CD14-positive monocyte (primary cell): ENCODE measurements around the gene C17orf107. TPM values are rescaled to one million over a fixed set of nuclear protein-coding genes. Genes with fewer than 3 reads are reported as not detected.

Experiments
- DNase-seq, 3 donors: peaks; one replicate each; pipeline ENCODE4 v3.0.0-alpha.2; 2011 to 2022
- H2AFZ ChIP-seq: 2 replicates; pipeline ENCODE4 v1.6.0; 2012; ENCODE audit warnings: mild to moderate bottlenecking, low read depth, low read length, inconsistent platforms; ENCODE audit not compliant: insufficient read depth, poor library complexity, severe bottlenecking
- H3K27ac ChIP-seq, 2 donors: 1 replicate in 1 of 2; 2 replicates in 1 of 2; pipeline ENCODE4 v1.5.1; 2012 to 2013; ENCODE audit warnings: low read length in 2 of 2, control low read depth in 1 of 2, inconsistent platforms in 1 of 2, low read depth in 1 of 2, mild to moderate bottlenecking in 1 of 2
- H3K27me3 ChIP-seq, 2 donors: one replicate each; pipeline versions ENCODE4 v1.6.0 to v1.6.1; 2011 to 2013; ENCODE audit warnings: low read length in 2 of 2; ENCODE audit not compliant: control insufficient read depth in 2 of 2, insufficient read depth in 2 of 2
- H3K36me3 ChIP-seq, 2 donors: replicated peaks in 1 of 2; 1 replicate in 1 of 2; 2 replicates in 1 of 2; pipeline versions ENCODE4 v1.5.1 to v1.6.1; 2012 to 2013; ENCODE audit warnings: low read length in 2 of 2, control low read depth in 1 of 2, inconsistent platforms in 1 of 2, mild to moderate bottlenecking in 1 of 2; ENCODE audit not compliant: insufficient read depth in 2 of 2, control insufficient read depth in 1 of 2
- H3K4me1 ChIP-seq, 2 donors: 1 replicate in 1 of 2; 2 replicates in 1 of 2; pipeline versions ENCODE4 v1.5.1 to v1.6.1; 2012 to 2013; ENCODE audit warnings: low read length in 2 of 2, control low read depth in 1 of 2, inconsistent platforms in 1 of 2, mild to moderate bottlenecking in 1 of 2, moderate library complexity in 1 of 2; ENCODE audit not compliant: insufficient read depth in 2 of 2, control insufficient read depth in 1 of 2
- H3K4me2 ChIP-seq: replicated peaks from 2 replicates; pipeline ENCODE3; 2012; ENCODE audit warnings: low read length, moderate library complexity, mild to moderate bottlenecking; ENCODE audit not compliant: poor library complexity, severe bottlenecking; ENCODE audit errors: extremely low read depth
- H3K4me3 ChIP-seq, 3 experiments: fragments of 200-600 bp in 1 of 3; sonication (generic) in 1 of 3; replicated peaks in 1 of 3; 1 replicate in 2 of 3; 2 replicates in 1 of 3; pipeline ENCODE4 v1.5.1; 2011 to 2013; ENCODE audit warnings: low read length in 3 of 3, mild to moderate bottlenecking in 3 of 3, control low read depth in 2 of 3, low read depth in 2 of 3, inconsistent platforms in 1 of 3, moderate library complexity in 1 of 3
- H3K79me2 ChIP-seq: 2 replicates; pipeline ENCODE4 v1.6.0; 2012; ENCODE audit warnings: mild to moderate bottlenecking, control low read depth, inconsistent platforms, low read length, moderate library complexity; ENCODE audit not compliant: insufficient read depth
- H3K9ac ChIP-seq: 2 replicates; pipeline ENCODE4 v1.6.0; 2017; ENCODE audit warnings: low read length, mild to moderate bottlenecking; ENCODE audit not compliant: insufficient read depth, poor library complexity, severe bottlenecking
- H3K9me3 ChIP-seq, 2 donors: replicated peaks in 1 of 2; 1 replicate in 1 of 2; 2 replicates in 1 of 2; pipeline versions ENCODE4 v1.5.1 to v1.6.1; 2012 to 2013; ENCODE audit warnings: low read length in 2 of 2, control low read depth in 1 of 2; ENCODE audit not compliant: control insufficient read depth in 1 of 2, insufficient read depth in 1 of 2
- H4K20me1 ChIP-seq: 2 replicates; pipeline ENCODE4 v1.6.0; 2012; ENCODE audit warnings: mild to moderate bottlenecking, low read length, control low read depth, moderate library complexity; ENCODE audit not compliant: insufficient read depth
- H3K27ac Mint-ChIP-seq, 7 donors: one replicate each; pipeline ENCODE4 v1.8.0; 2020; ENCODE audit warnings: mild to moderate bottlenecking in 7 of 7, mixed read lengths in 7 of 7, moderate library complexity in 6 of 7, inconsistent platforms in 2 of 7
- H3K27me3 Mint-ChIP-seq, 3 donors: one replicate each; pipeline ENCODE4 v1.8.0; 2021 to 2022; ENCODE audit warnings: low read depth in 3 of 3, mild to moderate bottlenecking in 3 of 3, mixed read lengths in 3 of 3, moderate library complexity in 3 of 3, inconsistent platforms in 1 of 3
- H3K36me3 Mint-ChIP-seq, 2 donors: one replicate each; pipeline ENCODE4 v1.8.0; 2020; ENCODE audit warnings: mixed read lengths in 2 of 2, inconsistent platforms in 1 of 2, mild to moderate bottlenecking in 1 of 2
- H3K4me1 Mint-ChIP-seq: one replicate; pipeline ENCODE4 v1.8.0; 2020; ENCODE audit warnings: mild to moderate bottlenecking, mixed read lengths
- H3K4me3 Mint-ChIP-seq, 2 donors: one replicate each; pipeline ENCODE4 v1.8.0; 2020; ENCODE audit warnings: mild to moderate bottlenecking in 2 of 2, mixed read lengths in 2 of 2, moderate library complexity in 1 of 2
- H3K9me3 Mint-ChIP-seq, 7 donors: one replicate each; pipeline ENCODE4 v1.8.0; 2020 to 2022; ENCODE audit warnings: mixed read lengths in 7 of 7, mild to moderate bottlenecking in 6 of 7, moderate library complexity in 6 of 7, inconsistent platforms in 2 of 7
- CTCF ChIP-seq: fragments of 200-600 bp; IDR thresholded peaks from one replicate; pipeline ENCODE4 v1.8.0; 2022; ENCODE audit warnings: antibody characterized with exemption, mild to moderate bottlenecking
- WGBS: methylation state at CpG from one replicate; pipeline ENCODE4 v1.1.5; 2013; ENCODE audit warnings: missing lambda C conversion rate; ENCODE audit not compliant: insufficient coverage; 5-methylcytosine and 5-hydroxymethylcytosine counted together
- intact Hi-C, 2 donors: fragments of 100-400 bp; cut with micrococcal nuclease; formaldehyde crosslinking; loops; one replicate each; pipeline versions ENCODE4 v1.15.0 to v1.15.1; 2023
- polyA plus RNA-seq, 3 donors: library from polyadenylated mRNA; depleted of rRNA in 1 of 3; unstranded in 2 of 3; stranded (reverse) in 1 of 3; fragments of 300-500 nt in 2 of 3; fragments of >200 nt in 1 of 3; fragmentation: Illumina TruSeq in 2 of 3; gene quantifications; 1 replicate in 2 of 3; 2 replicates in 1 of 3; pipeline ENCODE4 v1.2.3, GENCODE V29; 2012 to 2021

The C17orf107 gene
- polyA plus RNA-seq, 3 donors: 1.9 to 5.1 (median 4.2) TPM

- Mint-ChIP-seq H3K9me3 (peaks cover 0 to 1% (median 0%) of the 10 kb centered on the region in 7 donors), H3K27ac (peak overlapping the region in 6 of 7 donors; percentile 29 to 91 (median 64)), H3K4me3 (no peak overlapping the region), H3K27me3 (peaks cover 0 to 2% (median 0%) of the 10 kb centered on the region in 3 donors), H3K4me1 (peaks cover 30% of the 10 kb centered on the region), H3K36me3 (peaks cover 23 to 47% of the 10 kb centered on the region in 2 donors)
- no peak overlapping the region for H3K4me3 ChIP-seq
- peaks cover 2 to 20% of the 10 kb centered on the region in 2 donors for H3K36me3 ChIP-seq
- WGBS: 0% methylated on average over 1 of the region's 2 CpGs
- H3K27me3 ChIP-seq: no peaks in the 10 kb centered on the region
- H3K27ac ChIP-seq: no peak overlapping the region
- DNase-seq: peak; percentile 39 to 56 (median 56)
- TF ChIP-seq CTCF: no peak
- H3K9me3 ChIP-seq: no peaks in the 10 kb centered on the region
- peaks cover 10% of the 10 kb centered on the region for H3K79me2 ChIP-seq
- H4K20me1 ChIP-seq: peaks cover 14% of the 10 kb centered on the region
- intact Hi-C loops: loop anchor here in 1 of 2 donors (5.0 kb wide), 1 partner anchor 34 kb away; no protein-coding TSS in a partner anchor
- H3K4me2 ChIP-seq: no peak overlapping the region
- no peak overlapping the region for H3K9ac ChIP-seq
- no peak overlapping the region for H2AFZ ChIP-seq
- H3K4me1 ChIP-seq: peaks cover 36 to 40% of the 10 kb centered on the region in 2 donors
Measured at GRCh38 chr17:4870855-4871254, 28.5 kb upstream of the C17orf107 start.

- Mint-ChIP-seq H3K4me3 (peak overlapping the region in 1 of 2 donors; percentile 64), H3K4me1 (peaks cover 38% of the 10 kb centered on the region), H3K27ac (peak overlapping the region; percentile 26 to 85 (median 68)), H3K27me3 (no peaks in the 10 kb centered on the region), H3K9me3 (peaks cover 0 to 7% (median 0%) of the 10 kb centered on the region in 7 donors), H3K36me3 (peaks cover 33 to 55% of the 10 kb centered on the region in 2 donors)
- peak overlapping the region in 1 of 2 donors; percentile 27 for H3K27ac ChIP-seq
- H3K9ac ChIP-seq: no peak overlapping the region
- 42% methylated on average over 4 of the region's 8 CpGs for WGBS
- no peak for TF ChIP-seq CTCF
- no peak overlapping the region for H3K4me3 ChIP-seq
- H3K79me2 ChIP-seq: peaks cover 10% of the 10 kb centered on the region
- peaks cover 2 to 20% of the 10 kb centered on the region in 2 donors for H3K36me3 ChIP-seq
- peaks cover 46 to 49% of the 10 kb centered on the region in 2 donors for H3K4me1 ChIP-seq
- peak in 1 of 3 donors; percentile 47 for DNase-seq
- no peak overlapping the region for H2AFZ ChIP-seq
- intact Hi-C loops: loop anchor here in 1 of 2 donors (5.0 kb wide), 1 partner anchor 35 kb away; no protein-coding TSS in a partner anchor
- H4K20me1 ChIP-seq: peaks cover 14% of the 10 kb centered on the region
- H3K27me3 ChIP-seq: no peaks in the 10 kb centered on the region
- H3K9me3 ChIP-seq: no peaks in the 10 kb centered on the region
- H3K4me2 ChIP-seq: no peak overlapping the region
Measured at GRCh38 chr17:4872786-4873185, 26.6 kb upstream of the C17orf107 start.
